ENCODE results near the gene CRAT.

CRAT gene

DNA sequence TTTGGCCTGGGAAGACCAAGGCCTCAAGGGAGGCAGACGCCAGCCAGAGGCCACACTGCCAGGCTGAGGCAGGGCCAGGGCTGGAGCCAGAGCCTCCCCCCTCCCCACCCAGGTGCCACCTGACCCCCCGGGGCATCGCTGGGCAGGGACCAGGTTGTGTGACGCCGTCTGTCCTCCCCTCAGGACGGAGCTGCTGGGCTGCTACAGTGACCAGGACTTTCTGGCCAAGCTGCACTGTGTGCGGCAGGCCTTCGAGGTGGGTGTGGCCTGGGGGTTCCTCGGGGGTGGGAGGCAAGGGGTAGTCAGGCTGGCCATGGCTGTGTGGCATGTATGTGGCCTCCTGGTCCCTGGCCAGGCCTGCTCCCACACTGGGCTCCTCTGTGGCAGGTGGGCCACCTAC, 47.5 kb downstream of the CRAT start:
- DNase-seq (ENCODE audit: low read depth), result no peak

GRCh38 chr9:129060991-129061390, 49.6 kb downstream of the CRAT start:
- DNase-seq (ENCODE audit: low read depth), result no peak

- no peak for DNase-seq (ENCODE audit: low read depth)
These were observed 50.5 kb downstream of the CRAT start for GRCh38 chr9:129059796-129060785.

DNA sequence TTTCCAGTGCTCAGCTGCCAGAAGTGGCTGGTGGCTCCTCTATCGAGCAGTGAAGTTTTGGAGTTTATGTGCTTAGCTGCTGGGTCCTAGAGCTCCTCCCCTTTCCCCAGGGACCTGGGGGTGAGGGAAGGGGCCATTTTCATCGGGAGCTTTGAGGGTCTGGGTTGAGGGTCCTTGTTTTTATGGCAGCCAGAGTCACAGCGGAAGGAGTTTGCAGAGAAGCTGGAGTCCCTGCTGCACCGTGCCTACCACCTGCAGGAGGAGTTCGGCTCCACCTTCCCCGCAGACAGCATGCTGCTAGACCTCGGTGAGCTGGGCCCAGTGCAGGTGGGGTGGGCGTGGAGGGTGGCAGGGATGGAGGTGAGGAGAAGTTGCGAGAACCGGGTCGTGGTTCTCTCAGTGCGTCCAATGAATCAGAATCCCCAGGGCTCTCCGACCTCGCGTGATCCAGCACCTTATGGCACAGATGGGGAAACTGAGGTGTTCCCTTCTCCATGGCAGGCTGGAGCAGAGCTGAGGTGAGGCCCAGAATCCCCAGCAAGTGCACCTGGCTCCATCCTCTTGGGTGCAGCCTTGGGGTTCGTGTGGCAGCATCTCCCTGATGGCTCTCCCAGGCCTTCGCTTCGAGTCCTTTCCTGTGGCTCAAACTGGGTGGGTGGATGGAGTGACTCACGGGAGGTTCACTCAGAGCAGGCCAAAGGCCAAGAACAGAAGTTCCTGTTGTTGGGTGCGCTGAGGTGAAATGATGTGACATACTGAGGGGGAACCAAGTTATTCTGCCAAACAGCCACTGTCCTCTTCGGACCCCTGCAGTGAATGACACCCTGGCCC, 51.4 kb downstream of the CRAT start:
- no peak for DNase-seq (ENCODE audit: low read depth)

DNA sequence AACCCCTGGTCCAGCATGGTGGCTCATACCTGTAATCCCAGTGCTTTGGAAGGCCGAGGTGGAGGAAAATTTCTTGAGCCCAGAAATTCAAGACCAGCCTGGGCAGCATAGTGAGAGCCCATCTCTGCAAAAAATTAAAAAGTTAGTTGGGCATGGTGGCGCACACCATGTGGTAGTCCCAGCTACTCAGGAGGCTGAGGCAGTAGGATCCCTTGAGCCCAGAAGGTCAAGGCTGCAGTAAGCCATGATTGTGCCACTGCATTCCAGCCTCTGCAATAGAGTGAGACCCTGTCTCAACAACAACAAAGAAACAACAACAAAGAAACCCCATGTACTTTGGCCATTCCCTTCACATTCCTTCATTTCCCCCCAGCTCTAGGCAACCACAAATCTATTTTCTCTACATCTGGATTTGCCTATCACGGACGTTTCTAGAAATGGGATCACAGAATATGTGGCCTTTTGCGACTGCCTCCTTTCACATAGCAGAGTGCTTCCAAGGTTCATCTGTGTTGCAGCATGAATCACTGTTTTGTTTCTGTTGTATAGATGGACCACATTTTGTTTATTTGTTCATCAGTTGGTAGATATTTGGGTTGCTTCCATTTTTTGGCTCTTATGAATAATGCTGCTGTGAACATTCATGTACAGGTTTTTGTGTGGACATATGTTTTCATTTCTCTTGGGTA, 56.3 kb downstream of the CRAT start:
- DNase-seq (ENCODE audit: low read depth), result no peak

DNA sequence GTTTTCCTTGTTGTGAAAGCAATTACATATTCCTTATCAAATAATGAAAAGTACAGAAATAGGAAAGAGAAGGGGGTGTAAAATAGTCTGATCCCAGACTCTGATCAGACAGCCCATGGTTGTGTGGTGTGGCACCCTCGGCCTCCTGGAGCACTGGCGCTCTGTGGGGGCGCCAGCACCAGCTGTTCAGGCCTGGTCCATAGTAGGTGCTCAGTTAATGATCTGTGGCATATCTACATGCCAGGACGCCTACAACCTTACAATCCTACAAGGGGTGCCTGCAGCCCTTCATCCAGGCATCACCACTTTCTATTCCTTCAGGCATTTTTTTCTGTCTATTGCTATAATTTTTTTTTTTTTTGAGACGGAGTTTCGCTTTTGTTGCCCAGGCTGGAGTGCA, 57.6 kb downstream of the CRAT start:
- no peak for DNase-seq (ENCODE audit: low read depth)

- DNase-seq (ENCODE audit: low read depth), result no peak
These were observed 58.0 kb downstream of the CRAT start for GRCh38 chr9:129052592-129052991.
